Stimulated activated memory B cell treated with anti-CD40 and anti-IgM and Interleukin-4, amounts not matched to agents 10 μg/mL and 1 μg/mL and 100 μg/mL, for 72 hours (primary cell): ENCODE data around the gene CMC1.
"Not testable (repeated sequence)": the region's sequence is repeated elsewhere in the genome, so short reads cannot be mapped to it uniquely, and the experiment has no call there.

ENCODE experiments used
- ATAC-seq: fragments of 150-1000 bp; cut with Tn5 transposase; 2 replicates; pipeline ENCODE4 v1.10.0; 2021
- H3K27ac Mint-ChIP-seq: one replicate; pipeline ENCODE4 v1.8.0; 2022; ENCODE audit warnings: mild to moderate bottlenecking, mixed read lengths
- H3K27me3 Mint-ChIP-seq: one replicate; pipeline ENCODE4 v1.8.0; 2022; ENCODE audit warnings: mixed read lengths
- H3K36me3 Mint-ChIP-seq: one replicate; pipeline ENCODE4 v1.8.0; 2022; ENCODE audit warnings: mixed read lengths
- H3K4me1 Mint-ChIP-seq: one replicate; pipeline ENCODE4 v1.8.0; 2022; ENCODE audit warnings: mixed read lengths
- H3K4me3 Mint-ChIP-seq: one replicate; pipeline ENCODE4 v1.8.0; 2022; ENCODE audit warnings: mild to moderate bottlenecking, moderate library complexity, mixed read lengths
- H3K9me3 Mint-ChIP-seq: one replicate; pipeline ENCODE4 v1.8.0; 2022; ENCODE audit warnings: mixed read lengths

Gene CMC1

GRCh38 chr3:28268989-28269388 lies 27.6 kb downstream of the CMC1 start:
- Mint-ChIP-seq H3K4me1 (peaks cover 12% of the 10 kb centered on the region), H3K27me3 (no peaks in the 10 kb centered on the region), H3K36me3 (peaks cover 53% of the 10 kb centered on the region), H3K4me3 (no peak overlapping the region), H3K27ac (no peak overlapping the region), H3K9me3 (peaks cover 18% of the 10 kb centered on the region)
- ATAC-seq, result no peak

GRCh38 chr3:28269884-28270283 lies 28.5 kb downstream of the CMC1 start:
- not testable (repeated sequence) for H3K27me3 Mint-ChIP-seq, ATAC-seq, H3K27ac Mint-ChIP-seq, H3K4me3 Mint-ChIP-seq
- H3K4me1 Mint-ChIP-seq, result peaks cover 18% of the 10 kb centered on the region
- H3K9me3 Mint-ChIP-seq, result peaks cover 18% of the 10 kb centered on the region
- peaks cover 56% of the 10 kb centered on the region for H3K36me3 Mint-ChIP-seq

GRCh38 chr3:28273837-28274236 lies 32.4 kb downstream of the CMC1 start:
- Mint-ChIP-seq H3K27ac (no peak overlapping the region), H3K4me3 (no peak overlapping the region), H3K36me3 (peaks cover 78% of the 10 kb centered on the region), H3K4me1 (peaks cover 19% of the 10 kb centered on the region), H3K27me3 (no peaks in the 10 kb centered on the region), H3K9me3 (peaks cover 18% of the 10 kb centered on the region)
- ATAC-seq, result no peak

- peaks cover 17% of the 10 kb centered on the region for H3K4me1 Mint-ChIP-seq
- no peaks in the 10 kb centered on the region for H3K9me3 Mint-ChIP-seq
- H3K27me3 Mint-ChIP-seq, result no peaks in the 10 kb centered on the region
- ATAC-seq, result no peak
- H3K36me3 Mint-ChIP-seq, result peaks cover 35% of the 10 kb centered on the region
- H3K4me3 Mint-ChIP-seq, result no peak overlapping the region
- H3K27ac Mint-ChIP-seq, result no peak overlapping the region
Measured at GRCh38 chr3:28278918-28279317, 37.5 kb downstream of the CMC1 start.

- ATAC-seq, result no peak
- Mint-ChIP-seq H3K27ac (no peak overlapping the region), H3K9me3 (no peaks in the 10 kb centered on the region), H3K4me3 (no peak overlapping the region), H3K4me1 (peaks cover 12% of the 10 kb centered on the region), H3K36me3 (peaks cover 27% of the 10 kb centered on the region), H3K27me3 (no peaks in the 10 kb centered on the region)
Measured at GRCh38 chr3:28279770-28280169, 38.4 kb downstream of the CMC1 start.

- no peaks in the 10 kb centered on the region for H3K9me3 Mint-ChIP-seq
- H3K27ac Mint-ChIP-seq, result no peak overlapping the region
- H3K4me1 Mint-ChIP-seq, result peaks cover 10% of the 10 kb centered on the region
- H3K36me3 Mint-ChIP-seq, result peaks cover 17% of the 10 kb centered on the region
- H3K4me3 Mint-ChIP-seq, result no peak overlapping the region
- no peaks in the 10 kb centered on the region for H3K27me3 Mint-ChIP-seq
- ATAC-seq, result no peak
Measured at GRCh38 chr3:28280781-28281180, 39.4 kb downstream of the CMC1 start.

GRCh38 chr3:28286595-28286994 lies 45.2 kb downstream of the CMC1 start:
- H3K4me1 Mint-ChIP-seq, result no peaks in the 10 kb centered on the region
- peaks cover 15% of the 10 kb centered on the region for H3K36me3 Mint-ChIP-seq
- no peak overlapping the region for H3K27ac Mint-ChIP-seq
- H3K9me3 Mint-ChIP-seq, result no peaks in the 10 kb centered on the region
- no peaks in the 10 kb centered on the region for H3K27me3 Mint-ChIP-seq
- no peak for ATAC-seq
- no peak overlapping the region for H3K4me3 Mint-ChIP-seq

- no peaks in the 10 kb centered on the region for H3K9me3 Mint-ChIP-seq
- ATAC-seq, result no peak
- H3K4me3 Mint-ChIP-seq, result no peak overlapping the region
- H3K27me3 Mint-ChIP-seq, result no peaks in the 10 kb centered on the region
- no peaks in the 10 kb centered on the region for H3K4me1 Mint-ChIP-seq
- no peak overlapping the region for H3K27ac Mint-ChIP-seq
- H3K36me3 Mint-ChIP-seq, result peaks cover 18% of the 10 kb centered on the region
Measured at GRCh38 chr3:28287046-28287445, 45.6 kb downstream of the CMC1 start.

GRCh38 chr3:28290863-28291300 lies 49.5 kb downstream of the CMC1 start:
- no peak overlapping the region for H3K4me3 Mint-ChIP-seq
- no peak overlapping the region for H3K27ac Mint-ChIP-seq
- H3K4me1 Mint-ChIP-seq, result peaks cover 6% of the 10 kb centered on the region
- peaks cover 24% of the 10 kb centered on the region for H3K36me3 Mint-ChIP-seq
- no peaks in the 10 kb centered on the region for H3K9me3 Mint-ChIP-seq
- ATAC-seq, result no peak
- no peaks in the 10 kb centered on the region for H3K27me3 Mint-ChIP-seq

GRCh38 chr3:28291577-28291976 lies 50.2 kb downstream of the CMC1 start:
- H3K27ac Mint-ChIP-seq, result no peak overlapping the region
- H3K4me3 Mint-ChIP-seq, result no peak overlapping the region
- H3K4me1 Mint-ChIP-seq, result peaks cover 6% of the 10 kb centered on the region
- peaks cover 24% of the 10 kb centered on the region for H3K36me3 Mint-ChIP-seq
- no peaks in the 10 kb centered on the region for H3K27me3 Mint-ChIP-seq
- no peaks in the 10 kb centered on the region for H3K9me3 Mint-ChIP-seq
- ATAC-seq, result no peak

GRCh38 chr3:28292622-28293021 lies 51.2 kb downstream of the CMC1 start:
- Mint-ChIP-seq H3K27ac (no peak overlapping the region), H3K36me3 (peaks cover 24% of the 10 kb centered on the region), H3K27me3 (no peaks in the 10 kb centered on the region), H3K9me3 (no peaks in the 10 kb centered on the region), H3K4me1 (peaks cover 6% of the 10 kb centered on the region), H3K4me3 (no peak overlapping the region)
- ATAC-seq, result no peak

GRCh38 chr3:28294667-28295413 lies 53.4 kb downstream of the CMC1 start:
- Mint-ChIP-seq H3K36me3 (peaks cover 24% of the 10 kb centered on the region), H3K4me3 (no peak overlapping the region), H3K27me3 (no peaks in the 10 kb centered on the region), H3K4me1 (peaks cover 6% of the 10 kb centered on the region), H3K27ac (no peak overlapping the region), H3K9me3 (no peaks in the 10 kb centered on the region)
- no peak for ATAC-seq

GRCh38 chr3:28295898-28296490 lies 54.6 kb downstream of the CMC1 start:
- no peak for ATAC-seq
- Mint-ChIP-seq H3K9me3 (no peaks in the 10 kb centered on the region), H3K4me3 (no peak overlapping the region), H3K27ac (no peak overlapping the region), H3K4me1 (peaks cover 6% of the 10 kb centered on the region), H3K27me3 (no peaks in the 10 kb centered on the region), H3K36me3 (peaks cover 21% of the 10 kb centered on the region)

GRCh38 chr3:28299705-28300104 lies 58.3 kb downstream of the CMC1 start:
- Mint-ChIP-seq H3K27ac (no peak overlapping the region), H3K4me1 (no peaks in the 10 kb centered on the region), H3K9me3 (no peaks in the 10 kb centered on the region), H3K36me3 (peaks cover 7% of the 10 kb centered on the region), H3K27me3 (no peaks in the 10 kb centered on the region), H3K4me3 (no peak overlapping the region)
- ATAC-seq, result no peak

GRCh38 chr3:28300345-28300962 lies 59.0 kb downstream of the CMC1 start:
- H3K4me3 Mint-ChIP-seq, result no peak overlapping the region
- no peaks in the 10 kb centered on the region for H3K27me3 Mint-ChIP-seq
- ATAC-seq, result no peak
- no peak overlapping the region for H3K27ac Mint-ChIP-seq
- H3K36me3 Mint-ChIP-seq, result peaks cover 14% of the 10 kb centered on the region
- no peaks in the 10 kb centered on the region for H3K4me1 Mint-ChIP-seq
- no peaks in the 10 kb centered on the region for H3K9me3 Mint-ChIP-seq

GRCh38 chr3:28301688-28302087 lies 60.3 kb downstream of the CMC1 start:
- Mint-ChIP-seq H3K9me3 (no peaks in the 10 kb centered on the region), H3K27me3 (no peaks in the 10 kb centered on the region), H3K27ac (no peak overlapping the region), H3K4me1 (no peaks in the 10 kb centered on the region), H3K4me3 (no peak overlapping the region), H3K36me3 (peaks cover 21% of the 10 kb centered on the region)
- ATAC-seq, result no peak
